ENCODE measurements around the gene ABCC4. TPM values are rescaled to one million over a fixed set of nuclear protein-coding genes. Genes with fewer than 3 reads are reported as not detected.

ABCC4 gene
- total and polyA plus RNA-seq, 2 experiments from 2014 or later: 9.8 to 23.3 TPM

DNA sequence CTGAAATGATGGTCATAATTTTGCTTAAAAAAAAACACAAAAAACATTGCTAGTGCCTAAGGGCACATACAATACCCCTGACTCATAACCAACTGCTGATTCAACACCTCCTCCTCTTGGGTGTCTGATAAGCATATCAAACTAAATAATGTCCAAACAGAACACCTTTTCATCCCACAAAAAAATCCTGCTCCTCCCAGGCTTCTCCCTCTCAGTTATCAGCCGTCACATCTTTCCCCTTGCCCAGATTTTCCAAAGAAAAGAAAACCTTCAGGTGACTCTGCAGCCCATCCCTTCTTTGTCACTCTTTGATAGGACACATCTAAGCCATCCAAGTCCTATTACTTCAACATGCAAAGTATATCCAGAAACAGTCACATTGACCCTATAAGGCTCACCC is 46.9 kb downstream of the ABCC4 start:
- Histone ChIP-seq H3K4me1 (ENCODE audit: insufficient read depth) (no peaks in the 10 kb centered on the region), H3K36me3 (replicated peaks; ENCODE audit: insufficient read depth, low read depth) (no peaks in the 10 kb centered on the region), H3K27me3 (no peaks in the 10 kb centered on the region), H2AFZ (no peak overlapping the region), H3K4me2 (no peak overlapping the region), H3K27ac (no peak overlapping the region), H3K4me3 (no peak overlapping the region), H4K20me1 (ENCODE audit: insufficient read depth, poor library complexity, severe bottlenecking) (no peaks in the 10 kb centered on the region), H3K9me2 (replicated peaks; ENCODE audit: insufficient read depth) (no peaks in the 10 kb centered on the region), H3K79me2 (peaks cover 15% of the 10 kb centered on the region), H3K9me3 (ENCODE audit: low read depth) (no peaks in the 10 kb centered on the region)
- 94% methylated on average over 1 of the region's 1 CpG for WGBS (ENCODE audit: low lambda C conversion rate, missing lambda C conversion rate)
- TF ChIP-seq, protein P1, sequence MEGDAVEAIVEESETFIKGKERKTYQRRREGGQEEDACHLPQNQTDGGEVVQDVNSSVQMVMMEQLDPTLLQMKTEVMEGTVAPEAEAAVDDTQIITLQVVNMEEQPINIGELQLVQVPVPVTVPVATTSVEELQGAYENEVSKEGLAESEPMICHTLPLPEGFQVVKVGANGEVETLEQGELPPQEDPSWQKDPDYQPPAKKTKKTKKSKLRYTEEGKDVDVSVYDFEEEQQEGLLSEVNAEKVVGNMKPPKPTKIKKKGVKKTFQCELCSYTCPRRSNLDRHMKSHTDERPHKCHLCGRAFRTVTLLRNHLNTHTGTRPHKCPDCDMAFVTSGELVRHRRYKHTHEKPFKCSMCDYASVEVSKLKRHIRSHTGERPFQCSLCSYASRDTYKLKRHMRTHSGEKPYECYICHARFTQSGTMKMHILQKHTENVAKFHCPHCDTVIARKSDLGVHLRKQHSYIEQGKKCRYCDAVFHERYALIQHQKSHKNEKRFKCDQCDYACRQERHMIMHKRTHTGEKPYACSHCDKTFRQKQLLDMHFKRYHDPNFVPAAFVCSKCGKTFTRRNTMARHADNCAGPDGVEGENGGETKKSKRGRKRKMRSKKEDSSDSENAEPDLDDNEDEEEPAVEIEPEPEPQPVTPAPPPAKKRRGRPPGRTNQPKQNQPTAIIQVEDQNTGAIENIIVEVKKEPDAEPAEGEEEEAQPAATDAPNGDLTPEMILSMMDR (IDR thresholded peaks at IDR 0.05; ENCODE audit: poor library complexity): no peak
- no peak for TF ChIP-seq EZH2phosphoT487 (IDR thresholded peaks at IDR 0.05; ENCODE audit: low read depth, severe bottlenecking, unreplicated experiment)
- TF ChIP-seq EZH2 (IDR thresholded peaks at IDR 0.05; ENCODE audit: borderline replicate concordance): no peak
- no peak for DNase-seq (ENCODE audit: low spot score)

DNA sequence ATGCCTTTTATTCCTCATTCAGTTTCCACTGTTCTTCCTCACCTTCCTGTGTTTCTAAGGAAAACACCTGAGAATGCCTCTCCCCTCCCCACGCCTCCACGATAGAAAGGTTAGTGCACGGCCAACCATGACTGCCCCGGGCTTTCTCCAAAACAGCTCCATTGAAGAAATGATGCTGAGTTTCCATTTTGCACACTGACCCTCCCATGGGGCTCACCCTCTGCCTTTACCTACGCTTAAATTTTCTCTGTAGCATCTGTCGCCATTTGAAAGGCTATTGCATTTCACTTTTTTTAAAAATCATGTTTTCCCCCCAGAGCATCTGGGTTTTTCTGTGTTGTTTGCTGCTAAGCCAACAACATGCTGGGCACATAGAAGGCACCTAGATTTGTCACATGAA is 48.2 kb downstream of the ABCC4 start:
- 94% methylated on average over 6 of the region's 6 CpGs for WGBS (ENCODE audit: low lambda C conversion rate, missing lambda C conversion rate)
- no peak for TF ChIP-seq EZH2 (IDR thresholded peaks at IDR 0.05; ENCODE audit: borderline replicate concordance)
- TF ChIP-seq EZH2phosphoT487 (IDR thresholded peaks at IDR 0.05; ENCODE audit: low read depth, severe bottlenecking, unreplicated experiment): no peak
- TF ChIP-seq, protein P1 (IDR thresholded peaks at IDR 0.05; ENCODE audit: poor library complexity): no peak
- Histone ChIP-seq H3K9me3 (ENCODE audit: low read depth) (no peaks in the 10 kb centered on the region), H4K20me1 (ENCODE audit: insufficient read depth, poor library complexity, severe bottlenecking) (no peaks in the 10 kb centered on the region), H3K27me3 (no peaks in the 10 kb centered on the region), H3K27ac (no peak overlapping the region), H3K79me2 (peaks cover 15% of the 10 kb centered on the region), H3K4me3 (no peak overlapping the region), H3K4me2 (no peak overlapping the region), H2AFZ (no peak overlapping the region), H3K4me1 (ENCODE audit: insufficient read depth) (no peaks in the 10 kb centered on the region), H3K36me3 (replicated peaks; ENCODE audit: insufficient read depth, low read depth) (no peaks in the 10 kb centered on the region), H3K9me2 (replicated peaks; ENCODE audit: insufficient read depth) (no peaks in the 10 kb centered on the region)
- no peak for DNase-seq (ENCODE audit: low spot score)

DNA sequence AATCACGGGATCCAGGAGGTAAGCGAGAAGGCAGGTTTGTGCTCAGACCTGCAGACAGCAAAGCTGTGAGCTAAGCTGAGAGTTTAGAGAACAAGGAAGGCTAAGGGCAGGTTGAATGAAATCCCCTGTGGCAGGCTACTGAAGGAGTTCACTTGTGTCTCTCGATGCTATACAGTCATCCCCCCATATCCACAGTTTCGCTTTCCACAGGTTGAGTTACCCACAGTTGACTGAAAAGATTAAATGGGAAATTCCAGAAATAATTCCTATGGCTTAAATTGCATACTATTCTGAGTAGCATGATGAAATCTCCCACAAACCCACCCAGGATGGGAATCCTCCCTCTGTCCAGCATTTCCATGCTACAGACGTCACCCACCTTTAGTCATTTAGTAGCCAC is 49.6 kb downstream of the ABCC4 start:
- no peak overlapping the region for H3K4me3 ChIP-seq
- H3K27ac ChIP-seq: no peak overlapping the region
- H3K79me2 ChIP-seq: peaks cover 7% of the 10 kb centered on the region
- no peaks in the 10 kb centered on the region for H3K9me3 ChIP-seq (ENCODE audit: low read depth)
- no peak overlapping the region for H3K4me2 ChIP-seq
- no peaks in the 10 kb centered on the region for H3K27me3 ChIP-seq
- H3K9me2 ChIP-seq (replicated peaks; ENCODE audit: insufficient read depth): no peaks in the 10 kb centered on the region
- 87% methylated on average over 5 of the region's 5 CpGs for WGBS (ENCODE audit: low lambda C conversion rate, missing lambda C conversion rate)
- TF ChIP-seq EZH2phosphoT487 (IDR thresholded peaks at IDR 0.05; ENCODE audit: low read depth, severe bottlenecking, unreplicated experiment) (no peak), EZH2 (IDR thresholded peaks at IDR 0.05; ENCODE audit: borderline replicate concordance) (no peak)
- TF ChIP-seq, protein P1 (IDR thresholded peaks at IDR 0.05; ENCODE audit: poor library complexity): no peak
- no peaks in the 10 kb centered on the region for H4K20me1 ChIP-seq (ENCODE audit: insufficient read depth, poor library complexity, severe bottlenecking)
- no peaks in the 10 kb centered on the region for H3K36me3 ChIP-seq (replicated peaks; ENCODE audit: insufficient read depth, low read depth)
- no peak overlapping the region for H2AFZ ChIP-seq
- no peaks in the 10 kb centered on the region for H3K4me1 ChIP-seq (ENCODE audit: insufficient read depth)
- DNase-seq (ENCODE audit: low spot score): no peak

DNA sequence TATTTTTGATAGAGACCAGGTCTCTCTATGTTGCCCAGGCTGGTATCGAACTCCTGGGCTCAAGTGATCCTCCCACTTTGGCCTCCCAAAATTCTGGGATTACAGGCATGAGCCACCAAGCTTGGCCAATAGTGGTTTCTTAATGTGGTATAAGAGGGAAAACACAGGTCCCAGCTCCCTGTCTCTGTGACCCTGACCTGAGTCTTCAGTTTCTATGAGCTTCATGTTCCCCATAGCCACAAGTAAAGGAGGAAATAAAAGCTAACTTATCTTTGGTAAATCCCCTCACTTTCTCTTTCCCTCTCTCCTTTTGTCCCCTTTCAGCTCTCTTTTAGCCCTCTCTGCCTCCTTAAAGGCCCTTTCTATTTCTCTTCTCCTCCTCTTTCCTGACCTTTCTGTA is 50.3 kb downstream of the ABCC4 start:
- TF ChIP-seq, protein P1 (IDR thresholded peaks at IDR 0.05; ENCODE audit: poor library complexity): no peak
- TF ChIP-seq EZH2phosphoT487 (IDR thresholded peaks at IDR 0.05; ENCODE audit: low read depth, severe bottlenecking, unreplicated experiment) (no peak), EZH2 (IDR thresholded peaks at IDR 0.05; ENCODE audit: borderline replicate concordance) (no peak)
- Histone ChIP-seq H3K9me2 (replicated peaks; ENCODE audit: insufficient read depth) (no peaks in the 10 kb centered on the region), H3K4me1 (ENCODE audit: insufficient read depth) (no peaks in the 10 kb centered on the region), H3K79me2 (peaks cover 7% of the 10 kb centered on the region), H3K27me3 (no peaks in the 10 kb centered on the region), H2AFZ (no peak overlapping the region), H3K9me3 (ENCODE audit: low read depth) (no peaks in the 10 kb centered on the region), H3K36me3 (replicated peaks; ENCODE audit: insufficient read depth, low read depth) (no peaks in the 10 kb centered on the region), H4K20me1 (ENCODE audit: insufficient read depth, poor library complexity, severe bottlenecking) (no peaks in the 10 kb centered on the region), H3K4me2 (no peak overlapping the region), H3K27ac (no peak overlapping the region), H3K4me3 (no peak overlapping the region)
- 100% methylated on average over 1 of the region's 1 CpG for WGBS (ENCODE audit: low lambda C conversion rate, missing lambda C conversion rate)
- DNase-seq (ENCODE audit: low spot score): no peak

Data from hepatocyte (in vitro differentiated cells).